Colonic mucosa (tissue), 4 donors: ENCODE results near the gene NMNAT1. TPM values are rescaled to one million over a fixed set of nuclear protein-coding genes. Genes with fewer than 3 reads are reported as not detected.
"Not testable (repeated sequence)": the region's sequence is repeated elsewhere in the genome, so short reads cannot be mapped to it uniquely, and the experiment has no call there.

Experiments used
- DNase-seq: peaks from one replicate; pipeline ENCODE4 v3.0.0-alpha.2; 2020
- H3K27ac ChIP-seq: fragments of 200-600 bp; one replicate; pipeline ENCODE4 v1.8.0; 2021
- H3K27me3 ChIP-seq: fragments of 200-600 bp; one replicate; pipeline ENCODE4 v1.8.0; 2021
- H3K36me3 ChIP-seq: fragments of 200-600 bp; one replicate; pipeline ENCODE4 v1.8.0; 2021
- H3K4me1 ChIP-seq: fragments of 200-600 bp; one replicate; pipeline ENCODE4 v1.8.0; 2021; ENCODE audit warnings: mild to moderate bottlenecking
- H3K4me3 ChIP-seq: fragments of 200-600 bp; one replicate; pipeline ENCODE4 v1.8.0; 2021
- H3K9ac ChIP-seq, 2 donors: one replicate each; pipeline ENCODE4 v1.7.0; 2013; ENCODE audit warnings: control low read depth in 2 of 2, low read depth in 2 of 2, low read length in 2 of 2
- H3K9me3 ChIP-seq: fragments of 200-600 bp; one replicate; pipeline ENCODE4 v1.8.0; 2021
- intact Hi-C: fragments of 100-400 bp; cut with DNase I; formaldehyde crosslinking; loops from one replicate; pipeline ENCODE4 v1.14.1; 2022
- total RNA-seq, 2 donors: library from RNA; stranded (reverse); fragmentation: NEBNext Ultra II Directional in 1 of 2; extraction: Animal tissue kit (Norgen Biotek cat#: 25700) in 1 of 2; gene quantifications; one replicate each; pipeline ENCODE4 v1.2.1, GENCODE V29; 2021
- TF ChIP-seq, protein P1 (sequence below): fragments of 200-600 bp; IDR thresholded peaks from one replicate; pipeline ENCODE4 v1.8.0; 2022; ENCODE audit warnings: antibody characterized with exemption, mild to moderate bottlenecking
- donor health status: healthy.
- donor health status: DM: no; HTN: no; CAD: no.
- donor health status: DM: no; HTN: no; CAD: no.

The NMNAT1 gene
- total RNA-seq, 2 donors from 2014 or later: 18.8 to 25.4 TPM

DNA sequence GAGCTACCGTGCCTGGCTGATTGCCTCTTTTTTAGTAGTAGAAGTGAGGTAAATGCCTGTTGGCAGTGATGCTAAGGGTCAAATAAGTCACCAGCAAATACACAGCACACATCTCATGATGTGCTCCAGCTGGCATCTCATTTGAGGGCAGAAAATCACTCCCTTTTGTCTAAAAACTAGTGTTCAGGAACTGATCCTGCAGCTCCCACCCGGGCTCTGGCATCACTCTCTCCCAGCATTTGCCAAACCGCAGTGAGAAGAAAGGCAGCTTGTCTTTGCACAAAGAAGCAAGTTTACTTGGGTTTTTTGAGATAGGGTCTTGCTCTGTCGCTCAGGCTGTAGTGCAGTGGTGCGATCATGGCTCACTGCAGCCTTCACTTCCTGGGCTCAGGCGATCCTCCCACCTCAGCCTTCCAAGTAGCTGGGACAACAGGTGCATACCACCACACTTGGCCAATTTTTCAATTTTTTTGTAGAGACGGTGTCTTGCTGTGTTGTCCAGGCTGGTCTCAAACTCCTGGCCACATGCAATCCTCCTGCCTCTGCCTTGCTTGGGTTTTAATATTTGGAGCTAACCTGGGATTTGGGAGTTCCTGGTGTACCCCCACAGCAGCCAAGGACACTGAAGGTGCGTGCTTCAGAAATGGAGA is 57.9 kb downstream of the NMNAT1 start:
- H3K4me1 ChIP-seq: no peaks in the 10 kb centered on the region
- DNase-seq: no peak
- H3K27ac ChIP-seq: no peak overlapping the region
- intact Hi-C loops: no loop called here
- H3K36me3 ChIP-seq: no peaks in the 10 kb centered on the region
- TF ChIP-seq, protein P1, sequence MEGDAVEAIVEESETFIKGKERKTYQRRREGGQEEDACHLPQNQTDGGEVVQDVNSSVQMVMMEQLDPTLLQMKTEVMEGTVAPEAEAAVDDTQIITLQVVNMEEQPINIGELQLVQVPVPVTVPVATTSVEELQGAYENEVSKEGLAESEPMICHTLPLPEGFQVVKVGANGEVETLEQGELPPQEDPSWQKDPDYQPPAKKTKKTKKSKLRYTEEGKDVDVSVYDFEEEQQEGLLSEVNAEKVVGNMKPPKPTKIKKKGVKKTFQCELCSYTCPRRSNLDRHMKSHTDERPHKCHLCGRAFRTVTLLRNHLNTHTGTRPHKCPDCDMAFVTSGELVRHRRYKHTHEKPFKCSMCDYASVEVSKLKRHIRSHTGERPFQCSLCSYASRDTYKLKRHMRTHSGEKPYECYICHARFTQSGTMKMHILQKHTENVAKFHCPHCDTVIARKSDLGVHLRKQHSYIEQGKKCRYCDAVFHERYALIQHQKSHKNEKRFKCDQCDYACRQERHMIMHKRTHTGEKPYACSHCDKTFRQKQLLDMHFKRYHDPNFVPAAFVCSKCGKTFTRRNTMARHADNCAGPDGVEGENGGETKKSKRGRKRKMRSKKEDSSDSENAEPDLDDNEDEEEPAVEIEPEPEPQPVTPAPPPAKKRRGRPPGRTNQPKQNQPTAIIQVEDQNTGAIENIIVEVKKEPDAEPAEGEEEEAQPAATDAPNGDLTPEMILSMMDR: no peak
- peaks cover 22% of the 10 kb centered on the region for H3K27me3 ChIP-seq
- H3K9ac ChIP-seq: no peak overlapping the region
- H3K9me3 ChIP-seq: no peaks in the 10 kb centered on the region
- H3K4me3 ChIP-seq: no peak overlapping the region

GRCh38 chr1:10005248-10005647 is 62.0 kb downstream of the NMNAT1 start:
- H3K4me1 ChIP-seq, H3K36me3 ChIP-seq, H3K4me3 ChIP-seq, H3K27me3 ChIP-seq, H3K9ac ChIP-seq, H3K27ac ChIP-seq, DNase-seq, H3K9me3 ChIP-seq, intact Hi-C loops: not testable (repeated sequence)

- DNase-seq: no peak
- Histone ChIP-seq H3K9me3 (no peaks in the 10 kb centered on the region), H3K4me3 (no peak overlapping the region), H3K4me1 (no peaks in the 10 kb centered on the region), H3K36me3 (no peaks in the 10 kb centered on the region), H3K27ac (no peak overlapping the region), H3K9ac (no peak overlapping the region), H3K27me3 (no peaks in the 10 kb centered on the region)
- TF ChIP-seq, protein P1: no peak
- intact Hi-C loops: no loop called here
These were observed 63.9 kb downstream of the NMNAT1 start for GRCh38 chr1:10007169-10007568.

- no peaks in the 10 kb centered on the region for H3K4me1 ChIP-seq
- no peak for DNase-seq
- no peaks in the 10 kb centered on the region for H3K36me3 ChIP-seq
- intact Hi-C loops: no loop called here
- H3K27me3 ChIP-seq: no peaks in the 10 kb centered on the region
- no peak overlapping the region for H3K9ac ChIP-seq
- H3K27ac ChIP-seq: no peak overlapping the region
- H3K4me3 ChIP-seq: no peak overlapping the region
- TF ChIP-seq, protein P1: no peak
- no peaks in the 10 kb centered on the region for H3K9me3 ChIP-seq
These were observed 70.7 kb downstream of the NMNAT1 start for GRCh38 chr1:10014016-10014415.

- Histone ChIP-seq H3K4me3 (no peak overlapping the region), H3K27ac (no peak overlapping the region), H3K9ac (no peak overlapping the region), H3K27me3 (no peaks in the 10 kb centered on the region), H3K36me3 (no peaks in the 10 kb centered on the region), H3K9me3 (no peaks in the 10 kb centered on the region), H3K4me1 (no peaks in the 10 kb centered on the region)
- DNase-seq: no peak
- TF ChIP-seq, protein P1: no peak
- intact Hi-C loops: no loop called here
These were observed 76.3 kb downstream of the NMNAT1 start for GRCh38 chr1:10019561-10019960.

- H3K27me3 ChIP-seq: no peaks in the 10 kb centered on the region
- intact Hi-C loops: no loop called here
- no peak overlapping the region for H3K9ac ChIP-seq
- no peaks in the 10 kb centered on the region for H3K4me1 ChIP-seq
- TF ChIP-seq, protein P1: no peak
- DNase-seq: no peak
- H3K27ac ChIP-seq: no peak overlapping the region
- no peaks in the 10 kb centered on the region for H3K36me3 ChIP-seq
- no peaks in the 10 kb centered on the region for H3K9me3 ChIP-seq
- H3K4me3 ChIP-seq: no peak overlapping the region
These were observed 76.8 kb downstream of the NMNAT1 start for GRCh38 chr1:10020086-10020485.

GRCh38 chr1:10020678-10021077 is 77.4 kb downstream of the NMNAT1 start:
- H3K4me1 ChIP-seq, DNase-seq, H3K27me3 ChIP-seq, H3K36me3 ChIP-seq, H3K4me3 ChIP-seq, H3K9me3 ChIP-seq, H3K27ac ChIP-seq, intact Hi-C loops, H3K9ac ChIP-seq: not testable (repeated sequence)

DNA sequence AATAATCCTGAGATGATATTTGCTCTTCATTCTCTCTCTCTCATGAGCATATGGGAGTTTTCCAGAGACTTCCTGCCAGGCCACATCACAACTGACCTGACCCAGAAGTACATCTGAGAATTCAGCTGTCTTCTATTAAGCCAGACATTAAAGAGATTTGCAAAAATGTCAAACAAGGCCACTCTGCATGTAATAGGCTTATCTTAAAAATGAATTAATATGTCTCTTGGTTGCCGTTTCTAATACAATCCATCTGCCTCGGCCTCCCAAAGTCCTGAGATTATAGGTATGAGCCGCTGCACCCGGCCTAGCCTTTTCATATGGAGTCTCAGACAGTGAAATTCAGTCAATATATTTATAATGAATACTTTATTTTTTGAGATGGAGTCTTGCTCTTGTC is 78.7 kb downstream of the NMNAT1 start:
- H3K27me3 ChIP-seq, H3K4me1 ChIP-seq, H3K9ac ChIP-seq, DNase-seq, intact Hi-C loops, H3K4me3 ChIP-seq, H3K36me3 ChIP-seq, H3K27ac ChIP-seq, H3K9me3 ChIP-seq: not testable (repeated sequence)
